Tibial artery (tissue), 4 donors: ENCODE data around the gene OST4.

Experiments
- DNase-seq, 2 donors: peaks; one replicate each; pipeline ENCODE4 v3.0.0-alpha.2; 2019
- H3K27ac ChIP-seq, 2 donors: fragments of 200-600 bp; sonication (generic) in 1 of 2; 1 replicate in 1 of 2; 2 replicates in 1 of 2; pipeline ENCODE4 v1.5.1; 2018 to 2019; ENCODE audit warnings: mild to moderate bottlenecking in 1 of 2
- H3K27me3 ChIP-seq, 2 donors: fragments of 200-600 bp; sonication (generic) in 1 of 2; one replicate each; pipeline versions ENCODE4 v1.5.1 to v1.6.0; 2016 to 2019
- H3K36me3 ChIP-seq, 3 donors: fragments of 200-600 bp; sonication (generic) in 2 of 3; one replicate each; pipeline ENCODE4 v1.5.1; 2016 to 2019; ENCODE audit warnings: mild to moderate bottlenecking in 2 of 3
- H3K4me1 ChIP-seq, 4 donors: fragments of 200-600 bp; sonication (generic) in 2 of 4; 1 replicate in 3 of 4; 2 replicates in 1 of 4; pipeline ENCODE4 v1.5.1; 2016 to 2019
- H3K4me3 ChIP-seq, 2 donors: fragments of 200-600 bp; sonication (generic) in 1 of 2; 1 replicate in 1 of 2; 2 replicates in 1 of 2; pipeline ENCODE4 v1.5.1; 2018 to 2019; ENCODE audit warnings: mild to moderate bottlenecking in 2 of 2
- H3K9me3 ChIP-seq, 3 donors: fragments of 200-600 bp; sonication (generic) in 1 of 3; one replicate each; pipeline ENCODE4 v1.5.1; 2016 to 2019
- CTCF ChIP-seq, 2 experiments: fragments of 200-600 bp in 1 of 2; fragments of 450-650 bp in 1 of 2; IDR thresholded peaks; one replicate each; pipeline ENCODE4 v1.5.1; 2017 to 2019; ENCODE audit warnings: antibody characterized with exemption in 2 of 2, mild to moderate bottlenecking in 1 of 2, moderate library complexity in 1 of 2
- intact Hi-C: fragments of 100-400 bp; cut with DNase I; formaldehyde crosslinking; loops from one replicate; pipeline ENCODE4 v1.15.0; 2023; ENCODE audit warnings: low total_unique reads

The OST4 gene

GRCh38 chr2:27109083-27109482 lies 37.6 kb upstream of the OST4 start:
- H3K4me1 ChIP-seq: no peaks in the 10 kb centered on the region
- intact Hi-C loops: no loop called here

GRCh38 chr2:27108221-27108620 lies 36.8 kb upstream of the OST4 start:
- H3K36me3 ChIP-seq: no peaks in the 10 kb centered on the region
- H3K9me3 ChIP-seq: no peaks in the 10 kb centered on the region
- H3K27me3 ChIP-seq: peaks cover 0 to 24% of the 10 kb centered on the region in 2 donors
- TF ChIP-seq CTCF (IDR thresholded peaks at IDR 0.05): no peak
- no peak overlapping the region for H3K4me3 ChIP-seq
- no peaks in the 10 kb centered on the region for H3K4me1 ChIP-seq
- DNase-seq: no peak
- no peak overlapping the region for H3K27ac ChIP-seq
- intact Hi-C loops: no loop called here

More at GRCh38 chr2:27109083-27109482, 37.6 kb upstream of the OST4 start:
- no peaks in the 10 kb centered on the region for H3K36me3 ChIP-seq
- H3K9me3 ChIP-seq: no peaks in the 10 kb centered on the region
- TF ChIP-seq CTCF (IDR thresholded peaks at IDR 0.05): no peak
- H3K27ac ChIP-seq: no peak overlapping the region
- H3K27me3 ChIP-seq: peaks cover 0 to 22% of the 10 kb centered on the region in 2 donors
- no peak overlapping the region for H3K4me3 ChIP-seq
- no peak for DNase-seq

- Histone ChIP-seq H3K27me3 (peaks cover 0 to 28% of the 10 kb centered on the region in 2 donors), H3K4me1 (no peaks in the 10 kb centered on the region), H3K36me3 (no peaks in the 10 kb centered on the region), H3K4me3 (no peak overlapping the region), H3K27ac (no peak overlapping the region), H3K9me3 (no peaks in the 10 kb centered on the region)
- TF ChIP-seq CTCF (IDR thresholded peaks at IDR 0.05): no peak
- intact Hi-C loops: no loop called here
- DNase-seq: no peak
Measured at GRCh38 chr2:27105981-27106380, 34.5 kb upstream of the OST4 start.

GRCh38 chr2:27102329-27102728 lies 30.9 kb upstream of the OST4 start:
- no peaks in the 10 kb centered on the region for H3K4me1 ChIP-seq
- no peak overlapping the region for H3K4me3 ChIP-seq
- H3K9me3 ChIP-seq: no peaks in the 10 kb centered on the region
- no peak overlapping the region for H3K27ac ChIP-seq
- TF ChIP-seq CTCF (IDR thresholded peaks at IDR 0.05): no peak
- DNase-seq: no peak
- H3K27me3 ChIP-seq: peaks cover 0 to 25% of the 10 kb centered on the region in 2 donors
- H3K36me3 ChIP-seq: peaks cover 0 to 13% (median 0%) of the 10 kb centered on the region in 3 donors
- intact Hi-C loops: no loop called here

- TF ChIP-seq CTCF (IDR thresholded peaks at IDR 0.05): no peak
- Histone ChIP-seq H3K27me3 (peaks cover 0 to 14% of the 10 kb centered on the region in 2 donors), H3K27ac (no peak overlapping the region), H3K36me3 (peaks cover 0 to 13% (median 0%) of the 10 kb centered on the region in 3 donors), H3K9me3 (no peaks in the 10 kb centered on the region), H3K4me3 (no peak overlapping the region), H3K4me1 (peaks cover 0 to 8% (median 4%) of the 10 kb centered on the region in 4 donors)
- intact Hi-C loops: no loop called here
- no peak for DNase-seq
Measured at GRCh38 chr2:27100036-27100435, 28.6 kb upstream of the OST4 start.
